Measurements from ENCODE around the gene EPB41L3. TPM values are rescaled to one million over a fixed set of nuclear protein-coding genes. Genes with fewer than 3 reads are reported as not detected.

EPB41L3 gene
- total and polyA plus RNA-seq, 10 of the 15 experiments (the other 5 are each of a cell fraction or from before 2014, with no cell fraction given), result 0.11 to 0.69 (median 0.23) TPM; not detected in 6

DNA sequence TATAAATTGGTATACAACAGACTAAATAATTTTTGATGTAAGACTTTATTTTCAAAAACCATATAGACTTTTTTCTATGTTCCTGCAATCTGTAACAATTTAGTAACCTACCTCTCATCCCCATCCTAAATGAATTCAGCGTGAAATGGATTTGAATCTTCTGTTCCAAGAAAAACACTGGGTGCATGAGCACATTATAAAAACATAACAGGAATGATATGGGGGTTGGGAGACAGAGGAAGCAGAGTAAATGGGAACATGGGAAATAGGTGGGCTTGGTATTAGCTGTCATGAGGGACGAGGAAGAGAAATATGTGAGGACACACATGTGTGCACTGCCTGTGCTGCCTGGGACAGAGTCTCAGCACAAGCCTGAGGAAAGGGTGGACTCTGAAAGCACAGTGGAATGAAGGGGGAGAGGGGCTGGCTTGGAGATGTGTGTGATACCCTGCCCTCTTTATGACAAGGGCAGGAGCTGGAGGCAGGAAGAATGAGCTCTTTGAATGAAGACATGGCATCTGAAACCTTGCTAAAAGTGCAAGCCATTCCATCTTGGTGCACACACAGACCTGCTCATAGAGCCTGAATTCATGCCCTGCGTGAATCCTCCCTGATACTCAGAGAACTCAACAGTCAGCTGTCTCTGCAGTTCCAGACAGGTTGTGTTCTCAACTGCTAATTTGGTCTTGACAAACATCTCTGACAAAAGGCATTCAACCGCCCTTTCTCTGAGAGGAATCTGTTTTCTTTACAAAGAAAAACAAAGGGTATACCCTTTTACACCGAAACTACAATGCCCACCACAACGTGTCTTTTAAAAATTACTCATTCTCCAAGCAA lies 66.6 kb downstream of the EPB41L3 start:
- intact Hi-C loops (cut with micrococcal nuclease; ENCODE audit: unreplicated experiment), result no loop called here
- H3K4me3 ChIP-seq, result no peak overlapping the region
- ATAC-seq (no peak), FAIRE-seq (no peak), DNase-seq (ENCODE audit: low read depth, low spot score) (no peak)
- no peaks in the 10 kb centered on the region for H3K36me3 ChIP-seq (ENCODE audit: control insufficient read depth in 2 of 2, insufficient read depth in 2 of 2, low read length in 1 of 2)
- H4K20me1 ChIP-seq (ENCODE audit: control insufficient read depth, insufficient read depth), result no peaks in the 10 kb centered on the region
- in situ Hi-C loops (cut with MboI), result no loop called here
- WGBS (ENCODE audit: insufficient coverage, insufficient replicate concordance, low lambda C conversion rate, missing lambda C conversion rate), result 13% methylated on average over 6 of the region's 6 CpGs
- no TSS peak for BruUV-seq (replicated peaks)
- ChIA-PET POLR2A (no interaction called here), RAD21 (ENCODE audit: unreplicated experiment) (no interaction called here), SMC1A (ENCODE audit: uncharacterized antibody, unreplicated experiment) (interaction anchor here (1.1 kb wide), 1 partner anchor 20 kb away, joined by 3 read pairs; no protein-coding TSS in a partner anchor), CTCF (no interaction called here)
- H3K9ac ChIP-seq (ENCODE audit: control insufficient read depth, insufficient read depth, low read length), result no peak overlapping the region
- no peak for TF ChIP-seq JUNB (IDR thresholded peaks at IDR 0.05)
- no peak for TF ChIP-seq DPF2 (IDR thresholded peaks at IDR 0.05)
- no peaks in the 10 kb centered on the region for H3K9me3 ChIP-seq (replicated peaks; ENCODE audit: control insufficient read depth, insufficient read depth, low read length)
- H3K4me2 ChIP-seq (ENCODE audit: control insufficient read depth, insufficient read depth), result no peak overlapping the region
- no peak overlapping the region for H2AFZ ChIP-seq (ENCODE audit: control insufficient read depth, low read depth, low read length)
- H3K27ac ChIP-seq (ENCODE audit: control insufficient read depth, insufficient read depth), result no peak overlapping the region
- no peaks in the 10 kb centered on the region for H3K79me2 ChIP-seq (ENCODE audit: control insufficient read depth, insufficient read depth, low read length)
- H3K4me1 ChIP-seq (ENCODE audit: control insufficient read depth, insufficient read depth, low read length), result no peaks in the 10 kb centered on the region
- H3K27me3 ChIP-seq (replicated peaks in 1 of 2; ENCODE audit: control insufficient read depth in 2 of 2, insufficient read depth in 2 of 2, low read length in 1 of 2), result no peaks in the 10 kb centered on the region; a peak in 1 of 4 replicates

DNA sequence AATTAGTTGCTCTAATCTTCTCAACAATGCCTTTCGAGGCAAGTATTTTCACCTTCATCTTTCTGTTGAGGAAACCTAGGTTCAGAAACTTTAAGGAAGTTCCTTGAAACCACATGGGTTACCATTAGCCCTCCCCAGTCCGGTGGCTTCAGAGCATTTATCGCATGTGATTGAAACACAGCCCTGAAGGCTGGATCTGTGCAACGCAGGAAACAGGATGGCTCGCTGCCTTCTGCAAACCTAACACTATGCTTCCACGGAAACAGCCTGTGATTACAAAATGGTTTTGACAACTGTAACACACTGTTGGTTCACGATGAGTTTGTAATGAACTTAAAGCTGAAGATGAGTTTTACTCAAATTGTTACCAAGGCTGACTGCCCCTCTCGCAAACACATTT lies 68.5 kb downstream of the EPB41L3 start:
- 0 out of 2 replicates have a peak, but pooled peaks cover 3% of the 10 kb centered on the region for H4K20me1 ChIP-seq (ENCODE audit: control insufficient read depth, insufficient read depth)
- H3K27me3 ChIP-seq (replicated peaks in 1 of 2; ENCODE audit: control insufficient read depth in 2 of 2, insufficient read depth in 2 of 2, low read length in 1 of 2), result no peaks in the 10 kb centered on the region; a peak in 1 of 4 replicates
- TF ChIP-seq, protein P1, sequence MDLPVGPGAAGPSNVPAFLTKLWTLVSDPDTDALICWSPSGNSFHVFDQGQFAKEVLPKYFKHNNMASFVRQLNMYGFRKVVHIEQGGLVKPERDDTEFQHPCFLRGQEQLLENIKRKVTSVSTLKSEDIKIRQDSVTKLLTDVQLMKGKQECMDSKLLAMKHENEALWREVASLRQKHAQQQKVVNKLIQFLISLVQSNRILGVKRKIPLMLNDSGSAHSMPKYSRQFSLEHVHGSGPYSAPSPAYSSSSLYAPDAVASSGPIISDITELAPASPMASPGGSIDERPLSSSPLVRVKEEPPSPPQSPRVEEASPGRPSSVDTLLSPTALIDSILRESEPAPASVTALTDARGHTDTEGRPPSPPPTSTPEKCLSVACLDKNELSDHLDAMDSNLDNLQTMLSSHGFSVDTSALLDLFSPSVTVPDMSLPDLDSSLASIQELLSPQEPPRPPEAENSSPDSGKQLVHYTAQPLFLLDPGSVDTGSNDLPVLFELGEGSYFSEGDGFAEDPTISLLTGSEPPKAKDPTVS (IDR thresholded peaks at IDR 0.05; ENCODE audit: low read depth, low read length), result no peak
- TF ChIP-seq FOS (IDR thresholded peaks at IDR 0.05; ENCODE audit: borderline replicate concordance, extremely low read depth, insufficient read length) (no peak), STAT3 (IDR thresholded peaks at IDR 0.05; ENCODE audit: low read depth, low read length) (no peak), HDAC2 (IDR thresholded peaks at IDR 0.05) (no peak), BRCA1 (IDR thresholded peaks at IDR 0.05; ENCODE audit: low read depth, low read length) (no peak), TBL1XR1 (IDR thresholded peaks at IDR 0.05; ENCODE audit: low read depth, low read length) (no peak), ZNF217 (IDR thresholded peaks at IDR 0.05) (no peak), EED (IDR thresholded peaks at IDR 0.05; ENCODE audit: low read depth) (no peak)
- TF ChIP-seq, protein P2, sequence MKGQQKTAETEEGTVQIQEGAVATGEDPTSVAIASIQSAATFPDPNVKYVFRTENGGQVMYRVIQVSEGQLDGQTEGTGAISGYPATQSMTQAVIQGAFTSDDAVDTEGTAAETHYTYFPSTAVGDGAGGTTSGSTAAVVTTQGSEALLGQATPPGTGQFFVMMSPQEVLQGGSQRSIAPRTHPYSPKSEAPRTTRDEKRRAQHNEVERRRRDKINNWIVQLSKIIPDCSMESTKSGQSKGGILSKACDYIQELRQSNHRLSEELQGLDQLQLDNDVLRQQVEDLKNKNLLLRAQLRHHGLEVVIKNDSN (IDR thresholded peaks at IDR 0.05; ENCODE audit: borderline replicate concordance, extremely low read length, insufficient read depth, low read depth, low read length), result no peak
- no peak overlapping the region for H3K9ac ChIP-seq (ENCODE audit: control insufficient read depth, insufficient read depth, low read length)
- DNase-seq (ENCODE audit: low read depth, low spot score), result no peak
- FAIRE-seq, result no peak
- ChIA-PET SMC1A (ENCODE audit: uncharacterized antibody, unreplicated experiment) (no interaction called here), POLR2A (no interaction called here), RAD21 (ENCODE audit: unreplicated experiment) (no interaction called here), CTCF (no interaction called here)
- BruUV-seq (replicated peaks), result no TSS peak
- H3K4me1 ChIP-seq (ENCODE audit: control insufficient read depth, insufficient read depth, low read length), result no peaks in the 10 kb centered on the region
- in situ Hi-C loops (cut with MboI) (no loop called here), intact Hi-C loops (cut with micrococcal nuclease; ENCODE audit: unreplicated experiment) (no loop called here)
- no peak for ATAC-seq
- no peak overlapping the region for H3K27ac ChIP-seq (ENCODE audit: control insufficient read depth, insufficient read depth)
- H3K4me2 ChIP-seq (ENCODE audit: control insufficient read depth, insufficient read depth), result no peak overlapping the region
- no peak overlapping the region for H2AFZ ChIP-seq (ENCODE audit: control insufficient read depth, low read depth, low read length)
- 7% methylated on average over 8 of the region's 8 CpGs for WGBS (ENCODE audit: insufficient coverage, insufficient replicate concordance, low lambda C conversion rate, missing lambda C conversion rate)
- H3K4me3 ChIP-seq, result no peak overlapping the region
- no peaks in the 10 kb centered on the region for H3K9me3 ChIP-seq (replicated peaks; ENCODE audit: control insufficient read depth, insufficient read depth, low read length)
- no peaks in the 10 kb centered on the region for H3K36me3 ChIP-seq (ENCODE audit: control insufficient read depth in 2 of 2, insufficient read depth in 2 of 2, low read length in 1 of 2)
- no peaks in the 10 kb centered on the region for H3K79me2 ChIP-seq (ENCODE audit: control insufficient read depth, insufficient read depth, low read length)

All from GM12878 (cell line).